Suprapubic skin (tissue), 3 donors: ENCODE measurements around the gene MIXL1.

ENCODE experiments used
- EP300 ChIP-seq: sonication (generic); formaldehyde crosslinking; IDR thresholded peaks from one replicate; pipeline ENCODE4 v1.6.1; 2017; ENCODE audit warnings: antibody characterized with exemption
- TF ChIP-seq, protein P1 (sequence below), 2 donors: fragments of 200-600 bp in 1 of 2; fragments of 450-650 bp in 1 of 2; sonication (generic) in 1 of 2; IDR thresholded peaks; one replicate each; pipeline ENCODE4 v1.5.1; 2016 to 2019; ENCODE audit warnings: antibody characterized with exemption in 2 of 2, mild to moderate bottlenecking in 1 of 2, moderate library complexity in 1 of 2

DNA sequence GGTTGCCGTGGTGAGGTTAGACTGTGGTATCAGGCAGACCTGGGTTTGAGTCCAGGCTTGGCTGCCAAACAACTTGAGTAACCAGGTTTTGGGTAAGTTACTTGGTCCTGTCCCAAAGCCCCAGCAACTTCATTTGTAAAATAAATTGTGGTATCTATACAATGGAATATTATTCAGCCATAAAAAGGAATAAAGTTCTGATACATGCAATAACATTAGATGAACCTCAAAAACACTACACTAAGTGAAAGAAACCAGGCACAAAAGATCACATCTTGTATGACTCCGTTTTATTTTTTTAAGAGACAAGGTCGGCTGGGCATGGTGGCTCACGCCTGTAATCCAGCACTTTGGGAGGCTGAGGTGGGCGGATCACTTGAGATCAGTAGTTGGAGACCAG lies 16.4 kb upstream of the MIXL1 start:
- TF ChIP-seq, protein P1, sequence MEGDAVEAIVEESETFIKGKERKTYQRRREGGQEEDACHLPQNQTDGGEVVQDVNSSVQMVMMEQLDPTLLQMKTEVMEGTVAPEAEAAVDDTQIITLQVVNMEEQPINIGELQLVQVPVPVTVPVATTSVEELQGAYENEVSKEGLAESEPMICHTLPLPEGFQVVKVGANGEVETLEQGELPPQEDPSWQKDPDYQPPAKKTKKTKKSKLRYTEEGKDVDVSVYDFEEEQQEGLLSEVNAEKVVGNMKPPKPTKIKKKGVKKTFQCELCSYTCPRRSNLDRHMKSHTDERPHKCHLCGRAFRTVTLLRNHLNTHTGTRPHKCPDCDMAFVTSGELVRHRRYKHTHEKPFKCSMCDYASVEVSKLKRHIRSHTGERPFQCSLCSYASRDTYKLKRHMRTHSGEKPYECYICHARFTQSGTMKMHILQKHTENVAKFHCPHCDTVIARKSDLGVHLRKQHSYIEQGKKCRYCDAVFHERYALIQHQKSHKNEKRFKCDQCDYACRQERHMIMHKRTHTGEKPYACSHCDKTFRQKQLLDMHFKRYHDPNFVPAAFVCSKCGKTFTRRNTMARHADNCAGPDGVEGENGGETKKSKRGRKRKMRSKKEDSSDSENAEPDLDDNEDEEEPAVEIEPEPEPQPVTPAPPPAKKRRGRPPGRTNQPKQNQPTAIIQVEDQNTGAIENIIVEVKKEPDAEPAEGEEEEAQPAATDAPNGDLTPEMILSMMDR (IDR thresholded peaks at IDR 0.05) = no peak
- TF ChIP-seq EP300 = no peak
